Heart left ventricle (tissue), 16 donors: Measurements from ENCODE around the gene TNNI3. TPM values are rescaled to one million over a fixed set of nuclear protein-coding genes. Genes with fewer than 3 reads are reported as not detected.

ENCODE experiments used
- ATAC-seq, 4 donors: fragments of 200-7000 bp; cut with Tn5 transposase; one replicate each; pipeline ENCODE4 v1.9.1; 2020 to 2022; ENCODE audit warnings: moderate library complexity in 4 of 4, mild to moderate bottlenecking in 3 of 4, moderate number of reproducible peaks in 1 of 4
- DNase-seq, 5 donors: peaks; one replicate each; pipeline ENCODE4 v3.0.0-alpha.2; 2020
- H3K27ac ChIP-seq, 12 donors: fragments of 200-600 bp; sonication (generic) in 4 of 12; one replicate each; pipeline versions ENCODE4 v1.5.0 to v1.8.0; 2016 to 2022; ENCODE audit warnings: mild to moderate bottlenecking in 2 of 12
- H3K27me3 ChIP-seq, 9 donors: fragments of 200-600 bp; sonication (generic) in 2 of 9; one replicate each; pipeline versions ENCODE4 v1.5.1 to v1.8.0; 2016 to 2022; ENCODE audit warnings: mild to moderate bottlenecking in 3 of 9
- H3K36me3 ChIP-seq, 9 donors: fragments of 200-600 bp; sonication (generic) in 2 of 9; one replicate each; pipeline versions ENCODE4 v1.5.0 to v1.8.0; 2018 to 2022; ENCODE audit warnings: mild to moderate bottlenecking in 2 of 9
- H3K4me1 ChIP-seq, 12 donors: fragments of 200-600 bp; sonication (generic) in 4 of 12; one replicate each; pipeline versions ENCODE4 v1.5.0 to v1.8.0; 2016 to 2022; ENCODE audit warnings: mild to moderate bottlenecking in 3 of 12
- H3K4me3 ChIP-seq, 12 donors: fragments of 200-600 bp; sonication (generic) in 4 of 12; one replicate each; pipeline versions ENCODE4 v1.5.0 to v1.8.0; 2017 to 2022; ENCODE audit warnings: mild to moderate bottlenecking in 9 of 12, moderate library complexity in 4 of 12
- H3K9me3 ChIP-seq, 12 donors: fragments of 200-600 bp; sonication (generic) in 4 of 12; one replicate each; pipeline versions ENCODE4 v1.5.0 to v1.8.0; 2016 to 2022; ENCODE audit warnings: mild to moderate bottlenecking in 1 of 12
- CTCF ChIP-seq, 12 donors: fragments of 200-600 bp; sonication (generic) in 4 of 12; IDR thresholded peaks; one replicate each; pipeline versions ENCODE4 v1.5.0 to v1.8.0; 2018 to 2022; ENCODE audit warnings: antibody characterized with exemption in 12 of 12, mild to moderate bottlenecking in 5 of 12
- POLR2A ChIP-seq, 2 donors: fragments of 450-650 bp; IDR thresholded peaks; one replicate each; pipeline ENCODE4 v1.6.1; 2017; ENCODE audit warnings: antibody characterized with exemption in 2 of 2, mild to moderate bottlenecking in 2 of 2, moderate library complexity in 2 of 2
- WGBS, 4 donors: extraction: QIAGEN DNeasy Blood & Tissue Kit in 2 of 4; methylation state at CpG; one replicate each; pipeline versions ENCODE4 v1.1.5 to v1.1.7; 2013 to 2018; 5-methylcytosine and 5-hydroxymethylcytosine counted together
- intact Hi-C, 10 donors: fragments of 100-400 bp; cut with DNase I; formaldehyde crosslinking; loops; one replicate each; pipeline versions ENCODE4 v1.11.1 to v1.14.2; 2022
- polyA plus RNA-seq, 2 donors: library from polyadenylated mRNA; stranded (reverse); fragments of 200-250 nt; gene quantifications; one replicate each; pipeline ENCODE4 v1.2.3, GENCODE V29; 2013
- total RNA-seq, 9 donors: library from RNA; depleted of rRNA in 2 of 9; stranded (reverse); fragments of >200 nt in 2 of 9; fragmentation: NEBNext Ultra II Directional in 3 of 9; extraction: Animal tissue kit (Norgen Biotek cat#: 25700) in 3 of 9; gene quantifications; one replicate each; pipeline versions ENCODE4 v1.1.0 to v1.2.4, GENCODE V29; 2016 to 2023
- donor health status: ischemic (EF 13 %, LVEDD 7.1; RV severe dilation, severe dysfunction).
- donor health status: healthy with polysubstance abuse.
- donor health status: DM: no; HTN: yes; CAD: no.
- donor health status: DM: no; HTN: no; CAD: no.
- donor health status: ischemic (EF 25% LVEDD 6.9; RV normal size, moderate dysfunction).
- donor health status: ischemic (EF 25% LVEDD 5.7; RV mildly dilated, moderate dysfunction).
- donor health status: healthy.
- donor health status: DM: yes; HTN: yes; CAD: no.
- donor health status: ischemic (EF 35%, LVEDD 5.7; RV mildly dilated, moderate dysfunction).
- donor health status: nonischemic (EF 11% LVEDD 7.7; RV severe dilation, severe dysfunction).
- donor health status: DM: yes; HTN: yes; CAD: no.
- donor health status: PGD.
- donor health status: ischemic (EF 29% LVEDD 5.4; RV normal size, mild dysfunction).
- donor health status: nonischemic (EF 23%, LVEDD 6.1; RV moderate dilation, normal function).

Gene TNNI3
- total and polyA plus RNA-seq, 11 donors, result 1,912 to 34,502 (median 9,662) TPM

- Histone ChIP-seq H3K36me3 (peaks cover 0 to 23% (median 0%) of the 10 kb centered on the region in 9 donors), H3K4me3 (no peak overlapping the region), H3K27me3 (peaks cover 2 to 65% (median 23%) of the 10 kb centered on the region in 9 donors), H3K4me1 (peaks cover 0 to 42% (median 14%) of the 10 kb centered on the region in 12 donors), H3K9me3 (no peaks in the 10 kb centered on the region), H3K27ac (peak overlapping the region in 1 of 12 donors; percentile 95)
- ATAC-seq, result no peak
- 40 to 57% (median 52%) methylated on average over 46 to 61 of the region's 61 CpGs for WGBS, 4 donors
- TF ChIP-seq CTCF (IDR thresholded peaks at IDR 0.05) (no peak), POLR2A (IDR thresholded peaks at IDR 0.05) (no peak)
- no peak for DNase-seq
- intact Hi-C loops, result no loop called here
These were observed 4.2 kb upstream of the TNNI3 start for GRCh38 chr19:55161571-55162322.

GRCh38 chr19:55160986-55161365 lies 3.4 kb upstream of the TNNI3 start:
- Histone ChIP-seq H3K4me3 (peak overlapping the region in 6 of 12 donors; percentile 4 to 83 (median 42)), H3K27ac (peak overlapping the region in 3 of 12 donors; percentile 29 to 95 (median 33)), H3K9me3 (no peaks in the 10 kb centered on the region), H3K27me3 (peaks cover 0 to 64% (median 26%) of the 10 kb centered on the region in 9 donors), H3K4me1 (peaks cover 0 to 43% (median 12%) of the 10 kb centered on the region in 12 donors), H3K36me3 (peaks cover 0 to 26% (median 0%) of the 10 kb centered on the region in 9 donors)
- intact Hi-C loops, result no loop called here
- no peak for ATAC-seq
- TF ChIP-seq POLR2A (IDR thresholded peaks at IDR 0.05), result no peak
- no peak for TF ChIP-seq CTCF (IDR thresholded peaks at IDR 0.05)
- 20 to 30% (median 26%) methylated on average over 2 to 32 of the region's 32 CpGs for WGBS, 4 donors
- no peak for DNase-seq

GRCh38 chr19:55160128-55160985 lies 2.8 kb upstream of the TNNI3 start:
- peak; percentile 18 to 53 (median 47) for ATAC-seq
- TF ChIP-seq POLR2A (IDR thresholded peaks at IDR 0.05) (no peak), CTCF (IDR thresholded peaks at IDR 0.05) (peak; percentile 74 to 92 (median 86))
- Histone ChIP-seq H3K4me3 (peak overlapping the region in 9 of 12 donors; percentile 1 to 83 (median 53)), H3K4me1 (peaks cover 0 to 41% (median 11%) of the 10 kb centered on the region in 12 donors), H3K36me3 (peaks cover 0 to 27% (median 0%) of the 10 kb centered on the region in 9 donors), H3K9me3 (no peaks in the 10 kb centered on the region), H3K27ac (peak overlapping the region in 11 of 12 donors; percentile 53 to 100 (median 95)), H3K27me3 (peaks cover 0 to 61% (median 26%) of the 10 kb centered on the region in 9 donors)
- intact Hi-C loops, result no loop called here
- peak; percentile 86 to 92 (median 89) for DNase-seq
- 3 to 11% (median 5%) methylated on average over 6 to 33 of the region's 33 CpGs for WGBS, 4 donors
